Omental fat pad (tissue), 4 donors: ENCODE data around the gene DNAJC11. TPM values are rescaled to one million over a fixed set of nuclear protein-coding genes. Genes with fewer than 3 reads are reported as not detected.
"Not testable (repeated sequence)": the region's sequence is repeated elsewhere in the genome, so short reads cannot be mapped to it uniquely, and the experiment has no call there.

Experiments used
- ATAC-seq: fragments of 150-250 bp; one replicate; pipeline ENCODE4 v1.9.1; 2016; ENCODE audit warnings: mild to moderate bottlenecking, moderate library complexity; ENCODE audit not compliant: low FRiP score
- DNase-seq: peaks from one replicate; pipeline ENCODE4 v3.0.0-alpha.2; 2019; ENCODE audit warnings: low spot score
- CTCF ChIP-seq, 3 donors: fragments of 450-650 bp; IDR thresholded peaks; one replicate each; pipeline ENCODE4 v1.5.1; 2016 to 2017; ENCODE audit warnings: antibody characterized with exemption in 3 of 3, mild to moderate bottlenecking in 3 of 3, moderate library complexity in 2 of 3
- total RNA-seq, 4 donors: library from RNA; depleted of rRNA; stranded (reverse); fragments of >200 nt; gene quantifications; one replicate each; pipeline ENCODE4 v1.1.0, GENCODE V29; 2016

Gene DNAJC11
- 10 to 100 TPM; 26.2 to 50.9 (median 30.5) TPM for total RNA-seq

GRCh38 chr1:6701437-6702153 lies at the start of gene DNAJC11:
DNAJC11 (minus strand) TSS chr1:6701816; CDS start chr1:6701800, 16 bp downstream.
- peak in 2 of 3 donors; percentile 98 for TF ChIP-seq CTCF (IDR thresholded peaks at IDR 0.05)
- peak; percentile 58 for DNase-seq
- peak; percentile 97 for ATAC-seq

- DNase-seq (no peak), ATAC-seq (no peak)
- TF ChIP-seq CTCF (IDR thresholded peaks at IDR 0.05), result no peak
Observed at GRCh38 chr1:6750490-6750889, 48.9 kb upstream of the DNAJC11 start.

- TF ChIP-seq CTCF (IDR thresholded peaks at IDR 0.05), result no peak
- DNase-seq, result no peak
- no peak for ATAC-seq
Observed at GRCh38 chr1:6747674-6748073, 46.1 kb upstream of the DNAJC11 start.

- ATAC-seq, result no peak
- no peak for TF ChIP-seq CTCF (IDR thresholded peaks at IDR 0.05)
- no peak for DNase-seq
Observed at GRCh38 chr1:6745073-6745472, 43.5 kb upstream of the DNAJC11 start.

- no peak for TF ChIP-seq CTCF (IDR thresholded peaks at IDR 0.05)
- ATAC-seq (peak; percentile 64), DNase-seq (no peak)
Observed at GRCh38 chr1:6743189-6744101, 41.8 kb upstream of the DNAJC11 start.

- DNase-seq, ATAC-seq: not testable (repeated sequence)
Observed at GRCh38 chr1:6742676-6743188, 41.1 kb upstream of the DNAJC11 start.

- DNase-seq (no peak), ATAC-seq (no peak)
- no peak for TF ChIP-seq CTCF (IDR thresholded peaks at IDR 0.05)
Observed at GRCh38 chr1:6738987-6739676, 37.5 kb upstream of the DNAJC11 start.
